Astrocyte of the spinal cord (primary cell): ENCODE measurements around the gene ORAI1.
"Not testable (repeated sequence)": the region's sequence is repeated elsewhere in the genome, so short reads cannot be mapped to it uniquely, and the experiment has no call there.

Experiments
- DNase-seq: peaks from one replicate; pipeline ENCODE4 v3.0.0; 2011; ENCODE audit warnings: low read depth, low spot score
- H3K4me3 ChIP-seq: 2 replicates; pipeline ENCODE4 v1.5.1; 2011; ENCODE audit warnings: low read depth, mild to moderate bottlenecking, low read length, moderate library complexity
- CTCF ChIP-seq: IDR thresholded peaks from 2 replicates; pipeline ENCODE4 v1.5.1; 2012; ENCODE audit warnings: low read depth, mild to moderate bottlenecking, low read length, inconsistent platforms
- in situ Hi-C: cut with HindIII; loops from 2 replicates; pipeline ENCODE4 v1.10.0; 2017; ENCODE audit warnings: low sequenced_read_pairs

Gene ORAI1

GRCh38 chr12:121673013-121673511, 46.7 kb downstream of the ORAI1 start:
- no peak for TF ChIP-seq CTCF
- DNase-seq, result no peak
- no peak overlapping the region for H3K4me3 ChIP-seq
- in situ Hi-C loops, result no loop called here

GRCh38 chr12:121676190-121676589, 49.9 kb downstream of the ORAI1 start:
- no peak overlapping the region for H3K4me3 ChIP-seq
- TF ChIP-seq CTCF, result no peak
- in situ Hi-C loops, result no loop called here
- DNase-seq, result no peak

- in situ Hi-C loops, result no loop called here
- TF ChIP-seq CTCF, result no peak
- H3K4me3 ChIP-seq, result no peak overlapping the region
- no peak for DNase-seq
Observed at GRCh38 chr12:121678305-121678704, 52.0 kb downstream of the ORAI1 start.

- in situ Hi-C loops, result no loop called here
Observed at GRCh38 chr12:121678716-121679300, 52.5 kb downstream of the ORAI1 start.

GRCh38 chr12:121679661-121680197, 53.4 kb downstream of the ORAI1 start:
- in situ Hi-C loops, DNase-seq, H3K4me3 ChIP-seq: not testable (repeated sequence)

More at GRCh38 chr12:121678716-121679300, 52.5 kb downstream of the ORAI1 start:
- H3K4me3 ChIP-seq, result no peak overlapping the region
- TF ChIP-seq CTCF, result no peak
- DNase-seq, result no peak

- DNase-seq, result no peak
- in situ Hi-C loops, result no loop called here
- no peak for TF ChIP-seq CTCF
- H3K4me3 ChIP-seq, result no peak overlapping the region
Observed at GRCh38 chr12:121688966-121689365, 62.6 kb downstream of the ORAI1 start.

GRCh38 chr12:121689430-121689829, 63.1 kb downstream of the ORAI1 start:
- H3K4me3 ChIP-seq, result no peak overlapping the region
- DNase-seq, result no peak
- in situ Hi-C loops, result no loop called here
- no peak for TF ChIP-seq CTCF
